Activated naive CD8-positive, alpha-beta T cell treated with anti-CD3 and anti-CD28 coated beads, Interleukin-2, amount 50 U/mL, for 16 hours (primary cell): ENCODE measurements around the gene PPM1J.
"Not testable (repeated sequence)": the region's sequence is repeated elsewhere in the genome, so short reads cannot be mapped to it uniquely, and the experiment has no call there.

Experiments used
- DNase-seq: peaks from one replicate; pipeline ENCODE4 v3.0.0-alpha.2; 2020; ENCODE audit warnings: low read depth, low spot score

Gene PPM1J

GRCh38 chr1:112715264-112716053, at the start of gene PPM1J:
Gene PPM1J, minus strand, starts transcription at chr1:112715332. Its CDS starts 31 bp downstream, at chr1:112715301.
- peak; percentile 83 for DNase-seq

- DNase-seq: no peak
These were observed 47.7 kb upstream of the PPM1J start for GRCh38 chr1:112762541-112763500.

GRCh38 chr1:112761714-112762480, 46.8 kb upstream of the PPM1J start:
- no peak for DNase-seq

GRCh38 chr1:112759228-112759627, 44.1 kb upstream of the PPM1J start:
- no peak for DNase-seq

- DNase-seq: no peak
These were observed 39.0 kb upstream of the PPM1J start for GRCh38 chr1:112754116-112754628.

GRCh38 chr1:112748396-112748795, 33.3 kb upstream of the PPM1J start:
- no peak for DNase-seq

- no peak for DNase-seq
These were observed 29.0 kb upstream of the PPM1J start for GRCh38 chr1:112744009-112744578.

GRCh38 chr1:112743174-112744008, 28.3 kb upstream of the PPM1J start:
- no peak for DNase-seq

GRCh38 chr1:112737573-112737972, 22.4 kb upstream of the PPM1J start:
- no peak for DNase-seq

GRCh38 chr1:112735752-112736151, 20.6 kb upstream of the PPM1J start:
- no peak for DNase-seq

- DNase-seq: no peak
These were observed 16.3 kb upstream of the PPM1J start for GRCh38 chr1:112731451-112731850.

- DNase-seq: no peak
These were observed 14.8 kb upstream of the PPM1J start for GRCh38 chr1:112729909-112730308.

- DNase-seq: not testable (repeated sequence)
These were observed 13.9 kb upstream of the PPM1J start for GRCh38 chr1:112729011-112729410.

- DNase-seq: not testable (repeated sequence)
These were observed 13.3 kb upstream of the PPM1J start for GRCh38 chr1:112728306-112728971.

- no peak for DNase-seq
These were observed 12.6 kb upstream of the PPM1J start for GRCh38 chr1:112727716-112728115.

- DNase-seq: not testable (repeated sequence)
These were observed 9.1 kb upstream of the PPM1J start for GRCh38 chr1:112724240-112724639.

GRCh38 chr1:112723511-112723839, 8.3 kb upstream of the PPM1J start:
- no peak for DNase-seq

- DNase-seq: no peak
These were observed 7.7 kb upstream of the PPM1J start for GRCh38 chr1:112722601-112723510.
